IMR-90 (cell line): ENCODE results near the gene FAM118A. TPM values are rescaled to one million over a fixed set of nuclear protein-coding genes. Genes with fewer than 3 reads are reported as not detected.

Source experiments
- ATAC-seq: fragments of 200-7000 bp; cut with Tn5 transposase; 2 replicates; pipeline ENCODE4 v1.9.1; 2020; ENCODE audit warnings: low read depth, mild to moderate bottlenecking, moderate library complexity
- BruUV-seq: library from RNA; stranded (reverse); fragments of 400-500 nt; replicated peaks from 2 replicates; lab custom pipeline; 2021; lab: Mats Ljungman, UMichigan
- CTCF ChIA-PET: fragments of 300-600 bp; formaldehyde crosslinking; extraction: SDS; loops from one replicate; lab custom pipeline; 2021; ENCODE audit warnings: antibody characterized with exemption; lab: Yijun Ruan, JAX
- POLR2A ChIA-PET: fragments of 300-600 bp; sonication (Branson Sonifier 250); formaldehyde crosslinking; loops from one replicate; lab custom pipeline; 2022; ENCODE audit warnings: antibody characterized with exemption; ENCODE audit not compliant: unreplicated experiment; lab: Charles Lee
- DNase-seq: peaks from one replicate; pipeline ENCODE4 v3.0.0; 2013
- H2AFZ ChIP-seq: replicated peaks from 2 replicates; pipeline ENCODE3; 2013; ENCODE audit warnings: low read length, mild to moderate bottlenecking; ENCODE audit not compliant: poor library complexity
- H2AK5ac ChIP-seq: 2 replicates; pipeline ENCODE4 v1.6.1; 2013; ENCODE audit warnings: low read depth, low read length, inconsistent platforms
- H2AK9ac ChIP-seq: replicated peaks from 2 replicates; pipeline ENCODE3; 2013; ENCODE audit warnings: mild to moderate bottlenecking, low read depth, low read length, moderate library complexity; ENCODE audit not compliant: poor library complexity
- H2BK120ac ChIP-seq: 2 replicates; pipeline ENCODE4 v1.6.1; 2013; ENCODE audit warnings: low read depth, low read length, inconsistent platforms
- H2BK15ac ChIP-seq: 3 replicates; pipeline ENCODE4 v1.6.1; 2013; ENCODE audit warnings: low read depth, low read length, inconsistent platforms
- H2BK20ac ChIP-seq: 2 replicates; pipeline ENCODE4 v1.6.1; 2013; ENCODE audit warnings: low read depth, mild to moderate bottlenecking, inconsistent platforms, low read length, moderate library complexity
- H2BK5ac ChIP-seq: 2 replicates; pipeline ENCODE4 v1.6.1; 2013; ENCODE audit warnings: mild to moderate bottlenecking, low read depth, low read length, inconsistent platforms; ENCODE audit not compliant: poor library complexity, severe bottlenecking
- H3K14ac ChIP-seq: replicated peaks from 2 replicates; pipeline ENCODE4 v1.6.1; 2013; ENCODE audit warnings: low read depth, low read length, inconsistent platforms
- H3K18ac ChIP-seq: 2 replicates; pipeline ENCODE4 v1.6.1; 2013; ENCODE audit warnings: low read depth, low read length, control low read depth
- H3K23ac ChIP-seq: 2 replicates; pipeline ENCODE4 v1.6.1; 2013; ENCODE audit warnings: low read depth, low read length, inconsistent platforms
- H3K27ac ChIP-seq: 2 replicates; pipeline ENCODE4 v1.5.1; 2013; ENCODE audit warnings: mild to moderate bottlenecking, control low read depth, low read length; ENCODE audit not compliant: insufficient read depth
- H3K27me3 ChIP-seq: 2 replicates; pipeline ENCODE4 v1.6.1; 2013; ENCODE audit warnings: low read length; ENCODE audit not compliant: control insufficient read depth, insufficient read depth
- H3K36me3 ChIP-seq: 2 replicates; pipeline ENCODE4 v1.6.1; 2013; ENCODE audit warnings: low read length, mixed read lengths; ENCODE audit not compliant: control insufficient read depth, insufficient read depth
- H3K4ac ChIP-seq: 2 replicates; pipeline ENCODE4 v1.6.1; 2013; ENCODE audit warnings: low read depth, low read length, inconsistent platforms
- H3K4me1 ChIP-seq: 2 replicates; pipeline ENCODE4 v1.6.1; 2013; ENCODE audit warnings: low read length, mixed read lengths; ENCODE audit not compliant: control insufficient read depth, insufficient read depth
- H3K4me2 ChIP-seq: 2 replicates; pipeline ENCODE4 v1.6.1; 2013; ENCODE audit warnings: low read depth, mild to moderate bottlenecking, control low read depth, low read length, moderate library complexity
- H3K4me3 ChIP-seq: 2 replicates; pipeline ENCODE4 v1.5.1; 2013; ENCODE audit warnings: low read depth, mild to moderate bottlenecking, control low read depth, low read length, moderate library complexity; ENCODE audit not compliant: insufficient read depth
- H3K56ac ChIP-seq: 2 replicates; pipeline ENCODE4 v1.6.1; 2013; ENCODE audit warnings: low read length, inconsistent platforms; ENCODE audit not compliant: insufficient read depth; ENCODE audit errors: extremely low read depth
- H3K79me1 ChIP-seq, 2 experiments: 2 replicates each; pipeline ENCODE4 v1.6.1; 2013; ENCODE audit warnings: low read length in 2 of 2, inconsistent platforms in 1 of 2, low read depth in 1 of 2
- H3K9ac ChIP-seq: 2 replicates; pipeline ENCODE4 v1.6.1; 2013; ENCODE audit warnings: low read depth, low read length, control low read depth
- H3K9me1 ChIP-seq: 2 replicates; pipeline ENCODE4 v1.6.1; 2013; ENCODE audit warnings: low read length, inconsistent platforms; ENCODE audit not compliant: insufficient read depth
- H3K9me3 ChIP-seq: 2 replicates; pipeline ENCODE4 v1.6.1; 2013; ENCODE audit warnings: low read length; ENCODE audit not compliant: control insufficient read depth, insufficient read depth
- H4K20me1 ChIP-seq: 2 replicates; pipeline ENCODE4 v1.6.1; 2013; ENCODE audit warnings: low read length, inconsistent platforms; ENCODE audit not compliant: insufficient read depth
- H4K5ac ChIP-seq: 2 replicates; pipeline ENCODE4 v1.6.1; 2013; ENCODE audit warnings: mild to moderate bottlenecking, low read depth, low read length, control low read depth
- H4K8ac ChIP-seq, 2 experiments: 2 replicates each; pipeline ENCODE4 v1.6.1; 2013; ENCODE audit warnings: low read depth in 2 of 2, low read length in 2 of 2, control low read depth in 1 of 2, inconsistent platforms in 1 of 2
- H4K91ac ChIP-seq: 2 replicates; pipeline ENCODE4 v1.6.1; 2013; ENCODE audit warnings: low read depth, low read length, inconsistent platforms; ENCODE audit not compliant: insufficient read depth
- NFE2L2 ChIP-seq: fragments of 150-350 bp; IDR thresholded peaks from 2 replicates; pipeline ENCODE4 v1.6.1; 2016; ENCODE audit warnings: low read depth, mild to moderate bottlenecking, low read length
- WGBS, 2 experiments: methylation state at CpG; one replicate each; pipeline versions ENCODE4 v1.1.5 to v1.1.7; 2013; ENCODE audit warnings: missing lambda C conversion rate in 2 of 2; ENCODE audit not compliant: insufficient read length in 1 of 2; ENCODE audit errors: extremely low coverage in 2 of 2; 5-methylcytosine and 5-hydroxymethylcytosine counted together
- dilution Hi-C: fragments of 300-500 bp; cut with HindIII; formaldehyde crosslinking; loops from one replicate; pipeline ENCODE4 v1.14.3; 2018; ENCODE audit warnings: low sequenced_read_pairs; ENCODE audit not compliant: unreplicated experiment
- in situ Hi-C: fragments of 300-500 bp; cut with MboI; formaldehyde crosslinking; loops from 3 replicates; pipeline ENCODE4 v1.14.3; 2019; ENCODE audit warnings: low sequenced_read_pairs, inconsistent platforms, mixed read lengths
- intact Hi-C: fragments of 100-400 bp; cut with micrococcal nuclease; formaldehyde crosslinking; loops from 2 replicates; pipeline ENCODE4 v1.10.0; 2022
- polyA plus RNA-seq, 3 experiments: library from polyadenylated mRNA; depleted of rRNA; stranded (reverse); fragments of >200 nt; gene quantifications; 2 replicates each; pipeline ENCODE4 v1.2.3, GENCODE V29; 2012; ENCODE audit warnings: low replicate concordance in 1 of 3
- total RNA-seq: library from RNA; depleted of rRNA; stranded (reverse); fragments of >200 nt; gene quantifications from 2 replicates; pipeline ENCODE4 v1.2.3, GENCODE V29; 2012

FAM118A gene
- total and polyA plus RNA-seq, 2 of the 4 experiments (the other 2 are of a cell fraction), result 20.6 to 95.6 TPM

- H2BK5ac ChIP-seq, result no peak overlapping the region
- H2AK9ac ChIP-seq, result no peak overlapping the region
- dilution Hi-C loops (no loop called here), intact Hi-C loops (no loop called here), in situ Hi-C loops (no loop called here)
- no peaks in the 10 kb centered on the region for H3K9me1 ChIP-seq
- ATAC-seq, result no peak
- H2AFZ ChIP-seq, result no peak overlapping the region
- no peaks in the 10 kb centered on the region; a peak in 1 of 4 replicates for H3K79me1 ChIP-seq
- H4K20me1 ChIP-seq, result no peaks in the 10 kb centered on the region
- H3K4ac ChIP-seq, result no peak overlapping the region
- POLR2A ChIA-PET, result no interaction called here
- no peak overlapping the region for H3K18ac ChIP-seq
- H2BK20ac ChIP-seq, result no peak overlapping the region
- H3K4me1 ChIP-seq, result no peaks in the 10 kb centered on the region; the same call in 1 of the 2 replicates
- no peak overlapping the region for H3K56ac ChIP-seq
- no peak overlapping the region for H3K23ac ChIP-seq
- H3K9me3 ChIP-seq, result no peaks in the 10 kb centered on the region
- peaks cover 53% of the 10 kb centered on the region for H3K36me3 ChIP-seq
- H4K91ac ChIP-seq, result no peak overlapping the region
- no peak overlapping the region for H2BK120ac ChIP-seq
- H3K27me3 ChIP-seq, result no peaks in the 10 kb centered on the region
- H3K9ac ChIP-seq, result no peak overlapping the region
- no peak overlapping the region for H3K4me3 ChIP-seq
- no peak overlapping the region for H2BK15ac ChIP-seq
- 22% methylated on average over 4 of the region's 18 CpGs; no CpG with 5 or more reads in 1 of the 2 experiments for WGBS, 2 experiments
- no peak overlapping the region for H3K27ac ChIP-seq
- TF ChIP-seq NFE2L2, result no peak
- no peak overlapping the region for H2AK5ac ChIP-seq
- H3K14ac ChIP-seq, result no peak overlapping the region
- CTCF ChIA-PET, result no interaction called here
- no peak overlapping the region for H4K5ac ChIP-seq
- no peak overlapping the region for H4K8ac ChIP-seq
- no peak overlapping the region for H3K4me2 ChIP-seq
- DNase-seq, result no peak
- no TSS peak for BruUV-seq
Observed at GRCh38 chr22:45336971-45337431, 27.3 kb downstream of the FAM118A start.
